CD4-positive, CD25-positive, alpha-beta regulatory T cell (primary cell): ENCODE results near the gene ZSWIM4. TPM values are rescaled to one million over a fixed set of nuclear protein-coding genes. Genes with fewer than 3 reads are reported as not detected.

ENCODE experiments used
- ATAC-seq, 2 donors: fragments of 150-1000 bp; cut with Tn5 transposase; one replicate each; pipeline ENCODE4 v1.10.0; 2021; ENCODE audit warnings: low read depth in 2 of 2, moderate number of reproducible peaks in 2 of 2, moderate library complexity in 1 of 2
- DNase-seq, 3 donors: peaks; one replicate each; pipeline versions ENCODE4 v3.0.0 to v3.0.0-alpha.2; 2012 to 2022; ENCODE audit warnings: mixed read lengths in 1 of 3
- H3K27ac ChIP-seq: one replicate; pipeline ENCODE4 v1.7.0; 2013; ENCODE audit warnings: mild to moderate bottlenecking, low read length; ENCODE audit not compliant: insufficient read depth, poor library complexity, severe bottlenecking
- H3K27me3 ChIP-seq: one replicate; pipeline ENCODE4 v1.7.0; 2013; ENCODE audit warnings: low read length; ENCODE audit not compliant: control insufficient read depth, insufficient read depth
- H3K36me3 ChIP-seq: one replicate; pipeline ENCODE4 v1.7.0; 2013; ENCODE audit warnings: mild to moderate bottlenecking, low read length, moderate library complexity; ENCODE audit not compliant: control insufficient read depth, insufficient read depth
- H3K4me1 ChIP-seq: 2 replicates; pipeline ENCODE4 v1.7.0; 2013; ENCODE audit warnings: mild to moderate bottlenecking, low read length; ENCODE audit not compliant: insufficient read depth, control insufficient read depth, poor library complexity, severe bottlenecking
- H3K4me3 ChIP-seq: one replicate; pipeline ENCODE4 v1.7.0; 2013; ENCODE audit warnings: low read depth, mild to moderate bottlenecking, low read length, moderate library complexity
- H3K9me3 ChIP-seq, 2 experiments: 1 replicate in 1 of 2; 2 replicates in 1 of 2; pipeline ENCODE4 v1.7.0; 2013; ENCODE audit warnings: low read length in 2 of 2, mild to moderate bottlenecking in 1 of 2, moderate library complexity in 1 of 2; ENCODE audit not compliant: control insufficient read depth in 2 of 2
- H3K27ac Mint-ChIP-seq, 3 donors: one replicate each; pipeline ENCODE4 v1.8.0; 2020 to 2022; ENCODE audit warnings: mild to moderate bottlenecking in 3 of 3, mixed read lengths in 3 of 3, moderate library complexity in 2 of 3
- H3K27me3 Mint-ChIP-seq: one replicate; pipeline ENCODE4 v1.8.0; 2022; ENCODE audit warnings: mild to moderate bottlenecking, mixed read lengths
- H3K36me3 Mint-ChIP-seq: one replicate; pipeline ENCODE4 v1.8.0; 2020; ENCODE audit warnings: mixed read lengths
- H3K4me1 Mint-ChIP-seq, 4 donors: one replicate each; pipeline ENCODE4 v1.8.0; 2020 to 2022; ENCODE audit warnings: mixed read lengths in 4 of 4, mild to moderate bottlenecking in 1 of 4
- H3K4me3 Mint-ChIP-seq, 4 donors: one replicate each; pipeline ENCODE4 v1.8.0; 2020 to 2022; ENCODE audit warnings: mild to moderate bottlenecking in 4 of 4, mixed read lengths in 4 of 4, moderate library complexity in 3 of 4
- H3K9me3 Mint-ChIP-seq, 7 donors: one replicate each; pipeline ENCODE4 v1.8.0; 2020 to 2022; ENCODE audit warnings: mixed read lengths in 7 of 7, mild to moderate bottlenecking in 3 of 7, moderate library complexity in 2 of 7
- polyA plus RNA-seq, 4 donors: library from polyadenylated mRNA; unstranded; fragments of 300-500 nt; fragmentation: Illumina TruSeq; gene quantifications; one replicate each; pipeline ENCODE4 v1.2.3, GENCODE V29; 2021
- total RNA-seq: library from RNA; stranded (reverse); gene quantifications from one replicate; pipeline ENCODE4 v1.2.3, GENCODE V29; 2022

ZSWIM4 gene
- total and polyA plus RNA-seq, 5 donors from 2014 or later: 0.46 to 4.5 (median 0.58) TPM

GRCh38 chr19:13833330-13834243 is 38.3 kb downstream of the ZSWIM4 start:
- H3K4me1 Mint-ChIP-seq: peaks cover 4 to 53% (median 30%) of the 10 kb centered on the region in 4 donors
- H3K9me3 ChIP-seq: no peaks in the 10 kb centered on the region
- H3K36me3 Mint-ChIP-seq: no peaks in the 10 kb centered on the region
- H3K27me3 ChIP-seq: no peaks in the 10 kb centered on the region
- DNase-seq (peak; percentile 87 to 92 (median 90)), ATAC-seq (peak; percentile 72)
- peaks cover 9% of the 10 kb centered on the region for H3K36me3 ChIP-seq
- peak overlapping the region; percentile 83 to 94 (median 90) for H3K4me3 Mint-ChIP-seq
- H3K4me1 ChIP-seq: peaks cover 49% of the 10 kb centered on the region
- peak overlapping the region; percentile 94 to 99 (median 97) for H3K27ac Mint-ChIP-seq
- H3K27ac ChIP-seq: peak overlapping the region; percentile 81
- peaks cover 0 to 2% (median 0%) of the 10 kb centered on the region in 7 donors for H3K9me3 Mint-ChIP-seq
- peak overlapping the region; percentile 68 for H3K4me3 ChIP-seq
- H3K27me3 Mint-ChIP-seq: peaks cover 3% of the 10 kb centered on the region

DNA sequence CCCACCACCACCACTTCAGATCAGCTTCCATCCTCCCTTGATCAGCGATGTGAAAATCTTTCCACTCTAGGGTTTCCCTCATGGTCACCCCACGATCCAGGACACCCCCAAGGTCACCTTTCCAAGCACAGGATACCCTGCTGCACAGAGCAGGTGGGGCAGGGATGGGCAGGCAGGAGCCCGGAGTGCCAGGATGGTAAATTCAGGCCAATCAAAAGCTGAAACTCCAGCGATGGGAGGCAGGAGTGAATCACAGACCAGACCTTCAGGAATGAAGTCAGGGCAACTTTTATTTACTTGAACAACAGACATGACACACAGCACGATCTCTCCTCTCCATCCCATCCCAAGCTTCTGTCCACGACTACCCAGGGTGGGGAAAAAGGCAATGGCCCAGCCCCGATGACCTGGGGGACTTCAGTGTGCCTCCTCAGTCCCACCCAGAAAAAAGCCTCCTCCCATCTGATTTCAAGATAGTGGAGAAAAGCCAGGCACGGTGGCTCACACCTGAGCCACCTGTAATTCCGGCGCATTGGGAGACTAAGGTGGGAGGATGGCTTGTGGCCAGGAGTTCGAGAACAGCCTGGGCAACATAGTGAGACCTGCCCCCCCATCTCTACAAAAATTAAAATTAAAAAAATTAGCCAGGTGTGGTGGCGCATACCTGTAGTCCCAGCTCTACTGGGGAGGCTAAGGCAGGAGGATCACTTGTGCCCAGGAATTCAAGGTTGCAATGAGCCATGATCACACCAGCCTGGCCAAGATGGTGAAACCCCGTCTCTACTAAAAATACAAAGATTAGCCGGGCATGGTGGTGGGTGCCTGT is 39.2 kb downstream of the ZSWIM4 start:
- peak overlapping the region; percentile 81 for H3K27ac ChIP-seq
- ATAC-seq (no peak), DNase-seq (no peak)
- no peaks in the 10 kb centered on the region for H3K9me3 ChIP-seq
- no peaks in the 10 kb centered on the region for H3K27me3 ChIP-seq
- Mint-ChIP-seq H3K9me3 (peaks cover 0 to 2% (median 0%) of the 10 kb centered on the region in 7 donors), H3K27ac (peak overlapping the region; percentile 94 to 99 (median 97)), H3K27me3 (peaks cover 5% of the 10 kb centered on the region), H3K36me3 (no peaks in the 10 kb centered on the region), H3K4me1 (peaks cover 6 to 60% (median 33%) of the 10 kb centered on the region in 4 donors), H3K4me3 (peak overlapping the region; percentile 83 to 90 (median 89))
- H3K4me1 ChIP-seq: peaks cover 58% of the 10 kb centered on the region
- peaks cover 9% of the 10 kb centered on the region for H3K36me3 ChIP-seq
- peak overlapping the region; percentile 68 for H3K4me3 ChIP-seq

GRCh38 chr19:13835791-13836723 is 40.8 kb downstream of the ZSWIM4 start:
- Mint-ChIP-seq H3K9me3 (peaks cover 0 to 2% (median 0%) of the 10 kb centered on the region in 7 donors), H3K27me3 (peaks cover 5% of the 10 kb centered on the region), H3K4me3 (peak overlapping the region; percentile 81 to 92 (median 88)), H3K27ac (peak overlapping the region; percentile 97 to 99 (median 98)), H3K36me3 (no peaks in the 10 kb centered on the region), H3K4me1 (peaks cover 6 to 75% (median 38%) of the 10 kb centered on the region in 4 donors)
- H3K4me3 ChIP-seq: no peak overlapping the region
- H3K27ac ChIP-seq: peak overlapping the region; percentile 99
- no peaks in the 10 kb centered on the region for H3K9me3 ChIP-seq
- H3K36me3 ChIP-seq: peaks cover 9% of the 10 kb centered on the region
- peaks cover 74% of the 10 kb centered on the region for H3K4me1 ChIP-seq
- ATAC-seq (no peak), DNase-seq (peak in 1 of 3 donors; percentile 25)
- no peaks in the 10 kb centered on the region for H3K27me3 ChIP-seq

DNA sequence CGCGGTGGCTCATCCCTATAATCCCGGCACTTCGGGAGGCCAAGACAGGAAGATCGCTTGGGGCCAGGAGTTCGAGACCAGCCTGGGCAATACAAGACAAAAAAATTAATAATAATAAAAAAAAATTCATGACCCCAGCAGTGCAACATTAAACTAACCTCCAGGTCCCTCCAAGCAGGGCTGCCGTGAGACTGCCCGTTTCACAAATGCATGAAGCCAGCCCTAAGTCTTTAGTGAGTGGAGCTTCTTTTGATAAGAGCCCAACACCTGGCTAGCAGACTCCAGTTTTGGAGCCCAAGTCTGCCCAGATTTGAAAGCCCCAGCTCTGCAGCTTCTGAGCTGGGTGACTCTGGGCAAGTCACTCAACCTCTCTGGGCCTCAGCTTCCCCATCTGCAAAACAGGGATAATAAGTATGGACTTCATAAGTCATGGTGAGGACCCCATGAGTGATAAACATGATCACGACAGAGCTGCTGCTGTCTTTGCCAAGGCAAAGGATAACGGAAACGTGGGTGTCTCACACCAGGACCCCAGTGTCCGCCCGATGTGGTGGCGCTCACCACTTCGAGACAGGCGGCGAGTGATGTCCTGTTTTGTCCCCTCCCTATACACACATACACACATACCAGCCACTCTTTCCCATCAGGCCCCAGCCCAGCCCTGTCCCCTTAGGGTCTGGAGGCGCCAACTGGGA is 43.3 kb downstream of the ZSWIM4 start:
- Mint-ChIP-seq H3K4me3 (peak overlapping the region; percentile 89 to 98 (median 93)), H3K4me1 (peaks cover 6 to 84% (median 36%) of the 10 kb centered on the region in 4 donors), H3K36me3 (no peaks in the 10 kb centered on the region), H3K27ac (peak overlapping the region; percentile 94 to 98 (median 97)), H3K27me3 (peaks cover 5% of the 10 kb centered on the region), H3K9me3 (peaks cover 0 to 5% (median 0%) of the 10 kb centered on the region in 7 donors)
- peak in 2 of 3 donors; percentile 26 to 37 for DNase-seq
- no peaks in the 10 kb centered on the region for H3K27me3 ChIP-seq
- ATAC-seq: no peak
- H3K9me3 ChIP-seq: no peaks in the 10 kb centered on the region
- peak overlapping the region; percentile 59 for H3K4me3 ChIP-seq
- H3K27ac ChIP-seq: peak overlapping the region; percentile 99
- H3K4me1 ChIP-seq: peaks cover 84% of the 10 kb centered on the region
- H3K36me3 ChIP-seq: peaks cover 9% of the 10 kb centered on the region

DNA sequence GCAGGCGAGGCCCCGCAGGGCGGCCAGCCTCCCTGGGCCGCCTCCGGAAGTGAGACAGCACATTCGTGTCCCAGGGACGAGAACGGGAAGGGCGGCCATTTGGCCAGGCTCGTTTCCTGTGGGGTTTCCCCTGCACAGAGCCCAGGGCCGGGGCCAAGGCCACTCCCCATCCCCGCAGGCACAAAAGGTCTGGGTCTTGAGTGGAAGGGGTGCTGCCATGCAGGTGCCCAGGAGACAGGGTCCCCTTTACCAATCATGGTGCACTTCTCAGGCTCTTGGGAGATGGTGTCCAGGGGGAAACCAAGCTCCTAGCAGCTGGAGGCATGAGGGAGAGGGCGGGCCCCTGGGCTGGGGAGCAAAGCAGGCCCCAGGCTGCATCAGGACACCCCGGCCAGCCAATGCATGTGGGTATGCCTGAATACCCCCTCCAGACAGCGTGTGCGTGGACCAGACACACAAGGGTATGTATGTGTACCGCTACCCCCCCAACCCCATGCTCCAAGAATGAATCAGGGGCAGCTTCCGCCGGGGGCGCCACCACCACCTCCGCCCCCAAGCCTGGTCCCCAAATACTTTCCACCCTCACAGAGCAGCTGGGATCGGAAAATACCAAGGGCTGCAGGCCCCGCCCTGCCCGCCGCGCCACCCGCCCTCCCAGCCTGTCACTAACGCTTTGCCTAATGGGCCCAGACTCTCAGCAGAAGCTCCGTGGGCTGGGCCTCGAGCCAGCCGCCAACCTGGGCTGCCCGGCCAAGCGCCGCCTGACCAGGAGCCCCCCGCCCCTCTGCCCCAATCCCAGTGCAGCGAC is 44.1 kb downstream of the ZSWIM4 start:
- peak; percentile 27 to 31 for ATAC-seq
- H3K36me3 Mint-ChIP-seq: no peaks in the 10 kb centered on the region
- H3K27ac Mint-ChIP-seq: peak overlapping the region; percentile 94 to 98 (median 97)
- H3K27me3 Mint-ChIP-seq: peaks cover 5% of the 10 kb centered on the region
- Histone ChIP-seq H3K4me1 (peaks cover 84% of the 10 kb centered on the region), H3K27ac (peak overlapping the region; percentile 99), H3K9me3 (no peaks in the 10 kb centered on the region), H3K36me3 (peaks cover 5% of the 10 kb centered on the region), H3K4me3 (peak overlapping the region; percentile 59), H3K27me3 (no peaks in the 10 kb centered on the region)
- peak; percentile 70 to 83 (median 77) for DNase-seq
- peak overlapping the region; percentile 89 to 98 (median 93) for H3K4me3 Mint-ChIP-seq
- peaks cover 6 to 86% (median 30%) of the 10 kb centered on the region in 4 donors for H3K4me1 Mint-ChIP-seq
- H3K9me3 Mint-ChIP-seq: peaks cover 0 to 5% (median 0%) of the 10 kb centered on the region in 7 donors

DNA sequence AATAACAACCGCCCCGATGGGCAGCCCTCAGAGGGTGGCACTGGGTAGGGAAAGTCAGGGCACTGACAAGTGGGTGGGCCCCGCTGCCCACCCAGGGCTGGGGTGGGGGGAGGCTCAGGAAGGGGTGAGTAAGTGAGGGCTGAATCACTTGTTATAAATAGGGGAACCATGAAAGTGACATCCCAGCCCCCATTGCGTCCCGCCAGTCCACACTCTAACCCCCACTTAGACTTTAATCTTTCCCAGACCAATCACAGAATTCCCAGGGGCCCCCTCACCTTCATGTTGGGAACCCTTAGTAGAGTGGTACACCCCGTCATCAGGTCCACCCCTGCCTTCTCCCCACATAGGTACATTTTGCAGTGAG is 44.7 kb downstream of the ZSWIM4 start:
- Histone ChIP-seq H3K27ac (peak overlapping the region; percentile 99), H3K36me3 (peaks cover 5% of the 10 kb centered on the region), H3K4me3 (peak overlapping the region; percentile 91), H3K4me1 (peaks cover 88% of the 10 kb centered on the region), H3K9me3 (no peaks in the 10 kb centered on the region), H3K27me3 (no peaks in the 10 kb centered on the region)
- ATAC-seq (peak in 1 of 2 donors; percentile 1), DNase-seq (no peak)
- Mint-ChIP-seq H3K27me3 (peaks cover 5% of the 10 kb centered on the region), H3K36me3 (no peaks in the 10 kb centered on the region), H3K27ac (peak overlapping the region; percentile 67 to 98 (median 97)), H3K4me3 (peak overlapping the region; percentile 89 to 98 (median 93)), H3K9me3 (peaks cover 0 to 5% (median 0%) of the 10 kb centered on the region in 7 donors), H3K4me1 (peaks cover 6 to 86% (median 29%) of the 10 kb centered on the region in 4 donors)
